ENCODE results near the gene TWNK.
"Not testable (repeated sequence)": the region's sequence is repeated elsewhere in the genome, so short reads cannot be mapped to it uniquely, and the experiment has no call there.

The TWNK gene

DNA sequence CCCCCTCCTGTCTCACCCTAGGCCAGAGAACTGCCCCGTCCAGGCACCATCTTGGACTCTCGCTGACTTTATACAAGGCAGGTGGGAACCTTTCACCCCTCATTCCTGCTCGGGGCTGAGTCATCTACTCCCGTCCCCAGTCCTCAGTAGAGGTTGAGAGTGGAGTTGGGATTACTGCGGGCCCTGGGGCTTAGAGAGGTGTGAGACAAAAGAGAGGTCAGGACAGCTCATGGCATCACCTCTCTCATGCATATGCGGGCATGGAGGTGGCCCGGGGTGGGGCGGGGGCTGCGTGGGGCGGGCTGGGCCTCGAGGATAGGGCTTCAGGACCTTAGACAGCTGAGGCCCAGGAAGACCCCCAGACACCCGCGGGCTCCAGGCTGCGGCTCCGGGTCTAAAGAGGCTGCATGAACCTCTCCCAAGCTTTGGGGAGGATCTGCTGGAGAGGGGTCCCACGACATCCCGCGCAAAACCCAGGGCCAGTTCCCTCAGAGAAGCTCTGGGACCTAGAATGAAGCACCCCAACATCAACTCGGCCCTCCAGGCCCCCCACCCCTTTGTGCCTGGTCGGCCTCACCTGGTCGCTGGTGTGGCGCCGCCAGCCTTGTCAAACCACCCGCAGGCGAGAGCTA is 43.3 kb downstream of the TWNK start:
- no peak for DNase-seq (ENCODE audit: low read depth)

DNA sequence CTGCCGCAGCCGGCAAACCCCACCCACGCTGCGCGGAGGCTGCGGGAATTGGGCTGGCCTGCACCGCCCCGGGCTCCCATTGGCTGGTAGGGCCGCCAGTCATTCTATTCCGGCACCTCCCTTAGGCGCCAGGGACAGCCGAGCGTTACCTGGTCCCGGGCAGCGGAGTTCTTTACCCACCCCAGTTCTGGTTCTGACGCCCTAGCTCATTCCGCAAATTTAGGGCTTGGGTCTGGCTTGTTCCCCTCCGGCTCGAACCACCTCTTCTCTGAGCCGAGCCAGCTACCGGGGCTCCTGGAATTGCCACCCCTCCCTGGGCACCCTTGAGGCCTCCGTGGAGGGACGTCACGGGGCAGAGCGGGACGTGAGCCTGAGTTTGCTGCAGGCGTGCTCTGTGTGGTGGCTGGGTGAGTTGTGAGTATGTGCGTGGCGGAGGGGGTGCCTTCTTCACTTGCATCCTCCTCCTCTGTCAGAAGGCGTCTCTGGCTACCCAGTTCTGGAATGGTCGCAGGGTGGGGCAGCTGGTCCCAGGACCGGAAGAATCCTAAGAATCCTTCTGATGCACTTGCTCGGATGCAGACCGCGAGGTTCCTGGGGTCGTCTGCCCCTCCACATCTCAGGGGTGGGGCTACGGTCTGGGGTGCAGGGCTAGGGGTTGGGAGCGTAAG is 43.9 kb downstream of the TWNK start, which contains the start of the genes PDZD7 and SFXN3:
PDZD7 (minus strand) TSS at position 2 of the 668 bp plus-strand sequence. CDS start 910 bp downstream, outside the sequence.
SFXN3 (plus strand) TSS at position 107 of the 668 bp plus-strand sequence. CDS start 3,461 bp downstream, outside the sequence.
- DNase-seq (ENCODE audit: low read depth), result peak; percentile 87

GRCh38 chr10:101031796-101032636 is 44.7 kb downstream of the TWNK start:
- peak; percentile 46 for DNase-seq (ENCODE audit: low read depth)

DNA sequence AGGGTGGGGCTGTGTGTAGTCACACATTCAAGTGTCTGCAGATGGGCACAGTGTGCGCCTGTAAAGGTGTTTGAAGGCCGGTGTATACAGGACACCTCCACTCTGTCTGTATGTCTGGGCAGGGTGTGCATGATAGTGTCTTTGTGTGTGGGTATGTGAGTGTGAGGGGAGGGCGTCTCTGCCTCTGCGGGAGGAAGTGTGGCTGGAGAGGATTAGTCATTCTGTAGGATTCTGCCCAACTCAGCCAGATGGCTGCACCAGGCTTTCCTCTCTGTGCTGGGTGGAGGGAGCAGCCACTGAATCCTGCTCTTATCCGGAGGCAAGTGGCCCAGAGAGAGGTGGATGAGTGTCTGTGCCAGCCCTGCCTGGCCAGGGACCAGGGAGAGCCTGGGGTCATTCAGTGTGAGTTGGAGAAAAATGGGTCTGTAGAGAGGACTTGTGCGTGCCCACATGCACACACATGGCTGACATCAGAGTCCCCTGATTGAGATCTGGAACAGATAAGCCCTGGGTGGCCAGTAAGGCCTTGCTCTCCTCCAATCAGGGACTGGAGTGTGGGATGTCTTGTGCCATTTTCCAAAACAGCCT is 45.4 kb downstream of the TWNK start:
- DNase-seq (ENCODE audit: low read depth), result peak; percentile 83

DNA sequence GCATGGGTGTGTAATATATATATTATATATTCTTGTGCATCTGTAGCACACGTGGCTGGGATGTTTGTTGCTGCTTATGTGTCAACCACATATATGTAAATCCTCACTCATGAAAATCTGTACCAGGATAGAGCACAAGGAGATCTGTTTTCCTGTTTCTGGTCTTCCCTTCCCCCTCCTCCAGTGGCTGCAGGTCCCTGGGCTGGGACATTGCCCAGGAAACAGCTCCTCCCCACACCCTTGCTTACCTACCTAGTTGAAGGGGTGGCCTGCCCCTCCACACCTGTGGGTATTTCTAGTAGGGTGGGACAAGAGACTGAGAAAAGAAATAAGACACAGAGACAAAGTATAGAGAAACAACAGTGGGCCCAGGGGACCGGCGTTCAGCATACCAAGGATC is 45.9 kb downstream of the TWNK start:
- no peak for DNase-seq (ENCODE audit: low read depth)

DNA sequence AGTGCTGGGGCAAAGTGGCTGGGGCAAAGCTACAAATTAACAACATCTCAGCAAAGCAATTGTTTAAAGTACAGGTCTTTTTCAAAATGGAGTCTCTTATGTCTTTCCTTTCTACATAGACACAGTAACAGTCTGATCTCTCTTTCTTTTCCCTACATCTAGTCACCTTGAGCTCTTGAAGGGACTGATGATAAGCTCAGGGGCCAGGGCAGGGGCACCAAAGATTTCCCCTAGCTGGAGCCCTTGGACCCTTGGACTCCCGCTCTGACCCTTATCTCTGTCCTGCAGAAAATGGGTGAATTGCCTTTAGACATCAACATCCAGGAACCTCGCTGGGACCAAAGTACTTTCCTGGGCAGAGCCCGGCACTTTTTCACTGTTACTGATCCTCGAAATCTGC is 47.1 kb downstream of the TWNK start:
- not testable (repeated sequence) for DNase-seq (ENCODE audit: low read depth)

DNA sequence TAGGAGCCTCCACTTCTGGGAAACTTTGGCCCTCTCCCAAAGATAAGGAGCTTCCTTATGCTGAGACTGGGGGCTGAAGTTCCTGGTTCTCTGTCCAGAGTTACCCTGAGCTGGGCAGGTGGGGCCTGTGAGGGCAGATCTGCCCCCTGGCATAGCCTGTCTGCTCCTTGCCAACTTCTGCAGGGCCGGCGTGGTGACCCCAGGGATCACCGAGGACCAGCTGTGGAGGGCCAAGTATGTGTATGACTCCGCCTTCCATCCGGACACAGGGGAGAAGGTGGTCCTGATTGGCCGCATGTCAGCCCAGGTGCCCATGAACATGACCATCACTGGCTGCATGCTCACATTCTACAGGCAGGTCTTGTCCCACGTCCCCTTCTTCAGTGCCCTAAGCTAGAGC is 48.0 kb downstream of the TWNK start:
- DNase-seq (ENCODE audit: low read depth), result no peak

DNA sequence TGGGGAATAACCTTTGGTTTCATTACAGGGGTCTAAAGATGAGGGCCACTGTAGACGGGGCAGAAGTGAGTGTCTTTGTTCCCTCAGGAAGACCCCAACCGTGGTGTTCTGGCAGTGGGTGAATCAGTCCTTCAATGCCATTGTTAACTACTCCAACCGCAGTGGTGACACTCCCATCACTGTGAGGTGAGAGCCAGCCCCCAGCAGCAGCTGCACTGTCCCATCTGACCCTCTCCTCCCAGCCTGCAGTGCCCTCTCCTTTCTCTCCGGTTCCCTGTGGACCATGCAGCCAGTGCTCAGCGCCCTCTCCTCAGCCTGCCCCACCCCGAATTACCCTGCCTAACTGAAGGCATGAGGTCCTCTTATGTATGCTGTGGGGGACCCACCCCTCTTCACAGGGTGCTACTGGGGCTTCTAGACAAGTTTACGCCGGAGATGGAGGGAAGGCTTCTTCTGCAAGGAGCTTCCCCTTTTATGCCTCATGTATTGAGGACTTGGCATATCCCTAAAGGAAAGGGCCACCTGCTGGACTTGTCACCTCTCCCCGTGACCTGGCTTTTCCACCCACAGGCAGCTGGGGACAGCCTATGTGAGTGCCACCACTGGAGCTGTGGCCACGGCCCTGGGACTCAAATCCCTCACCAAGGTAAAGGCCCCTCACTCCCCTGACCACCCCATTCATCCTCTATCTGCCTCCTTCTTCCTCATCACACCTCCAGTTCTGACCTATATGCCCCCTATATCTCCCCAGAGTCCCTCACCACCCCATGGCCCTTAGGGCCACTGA is 48.8 kb downstream of the TWNK start:
- DNase-seq (ENCODE audit: low read depth), result no peak

DNA sequence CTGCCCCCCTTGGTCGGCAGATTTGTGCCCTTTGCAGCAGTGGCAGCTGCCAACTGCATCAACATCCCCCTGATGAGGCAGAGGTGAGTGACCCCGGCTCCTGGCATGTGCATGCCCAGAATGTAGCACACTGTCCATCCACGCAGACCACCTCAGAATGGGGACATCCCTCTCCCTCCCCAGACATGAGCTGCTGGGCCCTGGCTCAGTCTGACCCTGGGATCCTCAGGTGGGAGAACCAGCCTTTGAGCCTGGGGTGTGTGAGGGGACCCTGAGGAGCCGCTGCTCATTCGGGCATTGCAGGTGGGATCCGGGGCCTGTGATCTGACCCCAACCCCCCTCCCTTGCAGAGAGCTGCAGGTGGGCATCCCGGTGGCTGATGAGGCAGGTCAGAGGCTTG is 49.4 kb downstream of the TWNK start:
- DNase-seq (ENCODE audit: low read depth), result no peak

- DNase-seq (ENCODE audit: low read depth), result no peak
Observed at GRCh38 chr10:101038484-101038883, 51.1 kb downstream of the TWNK start.

DNA sequence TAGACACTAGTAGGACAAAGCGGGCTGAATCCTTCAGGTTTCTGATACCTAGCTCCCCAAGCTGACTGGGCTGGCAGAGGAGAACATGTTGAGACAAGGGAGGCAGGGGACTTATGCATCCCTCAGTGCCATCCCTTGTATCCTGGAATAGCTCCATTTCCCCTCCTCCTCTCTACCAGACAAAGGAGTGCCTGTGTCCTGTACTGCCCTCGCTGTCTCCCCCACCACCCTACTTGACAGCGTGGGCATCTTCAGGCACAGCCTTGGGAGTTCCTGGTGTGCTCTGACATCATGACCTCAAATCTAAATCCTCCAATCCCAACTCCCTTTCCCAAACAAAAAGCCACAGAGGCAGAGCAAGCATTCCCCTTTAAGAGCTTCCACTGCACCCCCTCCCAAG is 52.7 kb downstream of the TWNK start:
- DNase-seq (ENCODE audit: low read depth), result no peak

GRCh38 chr10:101040851-101041250 is 53.5 kb downstream of the TWNK start:
- DNase-seq (ENCODE audit: low read depth), result no peak

DNA sequence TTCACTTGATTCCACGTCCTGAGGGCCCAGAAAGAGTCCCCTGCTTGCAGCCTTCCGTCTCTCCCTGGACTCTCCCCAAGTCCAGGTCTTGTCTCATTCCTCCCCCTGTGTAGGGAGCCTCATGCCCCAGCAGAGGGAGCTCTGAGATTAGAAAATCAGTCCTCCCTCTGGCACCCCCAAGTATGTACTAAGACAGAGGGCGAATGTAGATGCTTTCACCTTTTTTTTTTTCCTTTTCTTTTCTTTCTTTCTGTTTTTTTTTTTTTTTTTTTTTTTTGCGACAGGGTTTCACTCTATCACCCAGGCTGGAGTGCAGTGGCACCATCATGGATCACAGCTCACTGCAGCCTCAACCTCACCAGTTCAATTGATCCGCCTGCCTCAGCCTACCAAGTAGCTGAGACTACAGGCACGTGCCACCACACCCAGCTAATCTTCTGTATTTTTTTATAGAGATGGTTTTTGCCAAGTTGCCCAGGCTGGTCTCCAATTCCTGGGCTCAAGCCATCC is 54.0 kb downstream of the TWNK start:
- DNase-seq (ENCODE audit: low read depth), result peak; percentile 86

- no peak for DNase-seq (ENCODE audit: low read depth)
Observed at GRCh38 chr10:101042118-101042517, 54.8 kb downstream of the TWNK start.

DNA sequence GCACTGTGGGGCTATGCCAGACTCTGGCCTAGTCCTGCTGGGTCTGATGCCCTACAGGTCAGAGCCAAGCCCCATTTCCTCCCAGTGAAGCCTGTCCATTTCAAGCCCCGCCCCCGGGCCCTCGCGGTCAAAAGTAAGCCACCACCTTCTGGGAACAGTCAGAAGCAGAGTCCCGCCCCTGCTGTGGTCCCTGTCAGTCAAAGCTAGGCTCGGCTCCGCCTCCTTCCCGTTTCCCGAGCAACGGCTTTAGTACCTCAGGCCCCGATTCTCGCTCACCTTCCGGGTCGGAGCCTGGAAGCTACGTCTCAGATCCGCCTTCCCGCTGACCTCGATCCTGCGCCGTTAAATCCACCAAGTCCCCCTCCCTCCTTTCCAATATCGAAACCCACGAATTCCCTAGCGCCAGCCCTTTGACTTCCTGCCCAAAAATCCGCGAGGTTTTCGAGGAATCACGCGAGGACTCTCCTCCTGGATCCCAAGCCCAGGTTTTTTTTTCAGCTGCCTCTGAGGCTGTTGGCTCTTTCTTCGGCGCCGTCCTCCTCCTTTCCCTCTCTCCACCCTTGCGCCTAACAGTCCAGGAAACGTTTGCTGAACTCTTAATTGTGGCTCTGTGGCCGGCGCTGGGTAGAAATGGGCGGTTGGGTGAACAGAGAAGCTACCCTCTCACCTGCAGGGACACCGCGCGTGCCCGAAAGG is 55.5 kb downstream of the TWNK start:
- peak; percentile 97 for DNase-seq (ENCODE audit: low read depth)

GRCh38 chr10:101043363-101043707 is 56.0 kb downstream of the TWNK start:
- DNase-seq (ENCODE audit: low read depth), result no peak

Measured in amniotic epithelial cell (primary cell).